ENCODE data around the gene AKT3. TPM values are rescaled to one million over a fixed set of nuclear protein-coding genes. Genes with fewer than 3 reads are reported as not detected.

Gene AKT3
- total and polyA plus RNA-seq, 2 experiments from 2014 or later = 4.5 to 18.5 TPM

DNA sequence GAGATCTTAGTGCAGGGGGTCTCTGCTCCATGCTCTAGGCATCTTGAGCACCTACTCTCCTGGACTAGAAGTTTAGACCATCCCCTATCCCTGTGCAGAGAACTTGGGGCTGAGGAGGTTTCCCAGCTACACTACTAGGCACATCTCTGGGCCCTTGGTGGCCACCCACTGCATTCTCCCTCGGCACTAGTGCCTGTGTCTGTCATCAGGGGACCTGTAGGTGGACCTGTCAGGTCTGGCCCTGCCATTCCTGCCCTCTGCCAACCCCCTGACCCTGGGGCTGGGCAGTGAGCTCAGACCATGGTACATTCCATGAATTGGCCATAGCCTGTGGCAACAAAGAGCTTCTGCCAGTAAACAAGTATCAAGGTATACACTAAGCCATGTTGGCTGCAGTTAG, 269.1 kb downstream of the AKT3 start:
- H3K27me3 Mint-ChIP-seq (ENCODE audit: insufficient read depth, low read depth, poor library complexity) = no peaks in the 10 kb centered on the region
- H3K27ac Mint-ChIP-seq = no peak overlapping the region
- H3K9me2 ChIP-seq (ENCODE audit: insufficient read depth) = no peaks in the 10 kb centered on the region
- no peak overlapping the region for H2AFZ ChIP-seq
- no peaks in the 10 kb centered on the region for H3K27me3 ChIP-seq (ENCODE audit: insufficient read depth)
- no peaks in the 10 kb centered on the region for H3K36me3 ChIP-seq (ENCODE audit: insufficient read depth)
- H3K4me2 ChIP-seq = no peak overlapping the region
- H3K9me3 Mint-ChIP-seq = peaks cover 38% of the 10 kb centered on the region
- H3K79me2 ChIP-seq (replicated peaks; ENCODE audit: insufficient read depth) = peaks cover 8% of the 10 kb centered on the region
- TF ChIP-seq NANOG (IDR thresholded peaks at IDR 0.05; ENCODE audit: borderline replicate concordance) = no peak
- no peak for TF ChIP-seq JUNB (IDR thresholded peaks at IDR 0.05; ENCODE audit: unreplicated experiment)
- no peak for TF ChIP-seq ZNF462 (CRISPR knock-in tag; IDR thresholded peaks at IDR 0.05)
- no peak for TF ChIP-seq POLR2AphosphoS5 (IDR thresholded peaks at IDR 0.05; ENCODE audit: low read depth)
- no peak for TF ChIP-seq STAT1 (IDR thresholded peaks at IDR 0.05; ENCODE audit: unreplicated experiment)
- no peak for TF ChIP-seq REST (IDR thresholded peaks at IDR 0.05; ENCODE audit: unreplicated experiment)
- no peak for TF ChIP-seq ZNF331 (CRISPR knock-in tag; IDR thresholded peaks at IDR 0.05; ENCODE audit: low read depth)
- TF ChIP-seq CTCF (conservative IDR thresholded peaks at IDR 0.05; ENCODE audit: low read depth in 2 of 2) = no peak
- TF ChIP-seq EZH2 (IDR thresholded peaks at IDR 0.05; ENCODE audit: low read depth, unreplicated experiment) = no peak
- no peak for TF ChIP-seq ZNF114 (CRISPR knock-in tag; IDR thresholded peaks at IDR 0.05)
- no peaks in the 10 kb centered on the region for H3F3A ChIP-seq (replicated peaks; ENCODE audit: low read depth)
- H3K4me3 Mint-ChIP-seq = no peak overlapping the region
- no peaks in the 10 kb centered on the region for H3K4me1 ChIP-seq (ENCODE audit: insufficient read depth)
- ATAC-seq = no peak
- H3K4me3 ChIP-seq = no peak overlapping the region
- no peak for DNase-seq (ENCODE audit: low spot score)
- H3K4me1 Mint-ChIP-seq = no peaks in the 10 kb centered on the region; the same call in 2 of the 3 replicates
- H4K20me1 ChIP-seq (replicated peaks; ENCODE audit: insufficient read depth) = no peaks in the 10 kb centered on the region
- H3K36me3 Mint-ChIP-seq (ENCODE audit: low read depth) = peaks cover 46% of the 10 kb centered on the region; the same call in 2 of the 3 replicates
- no peak overlapping the region for H3K27ac ChIP-seq (ENCODE audit: low read depth)

Data from GM23338 (cell line).